Upper lobe of left lung (tissue), 4 donors: Measurements from ENCODE around the gene BIVM.

Experiments
- POLR2A ChIP-seq, 4 donors: fragments of 450-650 bp; IDR thresholded peaks; one replicate each; pipeline ENCODE4 v1.5.1; 2016 to 2017; ENCODE audit warnings: antibody characterized with exemption in 4 of 4, mild to moderate bottlenecking in 2 of 4
- TF ChIP-seq, protein P1 (sequence below), 6 experiments: fragments of 450-650 bp in 4 of 6; fragments of 200-600 bp in 2 of 6; sonication (generic) in 2 of 6; IDR thresholded peaks; one replicate each; pipeline ENCODE4 v1.5.1; 2016 to 2019; ENCODE audit warnings: antibody characterized with exemption in 6 of 6

GRCh38 chr13:102852556-102852955, 53.6 kb downstream of the BIVM start:
- TF ChIP-seq POLR2A (IDR thresholded peaks at IDR 0.05), result no peak
- TF ChIP-seq, protein P1, sequence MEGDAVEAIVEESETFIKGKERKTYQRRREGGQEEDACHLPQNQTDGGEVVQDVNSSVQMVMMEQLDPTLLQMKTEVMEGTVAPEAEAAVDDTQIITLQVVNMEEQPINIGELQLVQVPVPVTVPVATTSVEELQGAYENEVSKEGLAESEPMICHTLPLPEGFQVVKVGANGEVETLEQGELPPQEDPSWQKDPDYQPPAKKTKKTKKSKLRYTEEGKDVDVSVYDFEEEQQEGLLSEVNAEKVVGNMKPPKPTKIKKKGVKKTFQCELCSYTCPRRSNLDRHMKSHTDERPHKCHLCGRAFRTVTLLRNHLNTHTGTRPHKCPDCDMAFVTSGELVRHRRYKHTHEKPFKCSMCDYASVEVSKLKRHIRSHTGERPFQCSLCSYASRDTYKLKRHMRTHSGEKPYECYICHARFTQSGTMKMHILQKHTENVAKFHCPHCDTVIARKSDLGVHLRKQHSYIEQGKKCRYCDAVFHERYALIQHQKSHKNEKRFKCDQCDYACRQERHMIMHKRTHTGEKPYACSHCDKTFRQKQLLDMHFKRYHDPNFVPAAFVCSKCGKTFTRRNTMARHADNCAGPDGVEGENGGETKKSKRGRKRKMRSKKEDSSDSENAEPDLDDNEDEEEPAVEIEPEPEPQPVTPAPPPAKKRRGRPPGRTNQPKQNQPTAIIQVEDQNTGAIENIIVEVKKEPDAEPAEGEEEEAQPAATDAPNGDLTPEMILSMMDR (IDR thresholded peaks at IDR 0.05), result no peak
